Natural killer cell (primary cell): ENCODE results near the gene GJA1. TPM values are rescaled to one million over a fixed set of nuclear protein-coding genes. Genes with fewer than 3 reads are reported as not detected.
A peak's percentile ranks its signal among the peaks of the same experiment; 100 is the strongest.
"Not testable (repeated sequence)": the region's sequence is repeated elsewhere in the genome, so short reads cannot be mapped to it uniquely, and the experiment has no call there.

Source experiments
- ATAC-seq, 3 donors: fragments of 150-1000 bp in 2 of 3; fragments of 200-7000 bp in 1 of 3; cut with Tn5 transposase; 1 replicate in 1 of 3; 2 replicates in 2 of 3; pipeline ENCODE4 v1.10.0; 2021; ENCODE audit warnings: mild to moderate bottlenecking in 2 of 3, moderate library complexity in 2 of 3
- DNase-seq, 2 donors: peaks; one replicate each; pipeline versions ENCODE4 v3.0.0 to v3.0.0-alpha.2; 2013 to 2021; ENCODE audit warnings: mixed read lengths in 1 of 2
- H3K27ac ChIP-seq: one replicate; pipeline ENCODE4 v1.5.1; 2013; ENCODE audit warnings: mild to moderate bottlenecking, low read length
- H3K27me3 ChIP-seq: one replicate; pipeline ENCODE4 v1.6.1; 2013; ENCODE audit warnings: low read length; ENCODE audit not compliant: control insufficient read depth, insufficient read depth
- H3K36me3 ChIP-seq: one replicate; pipeline ENCODE4 v1.6.1; 2013; ENCODE audit warnings: low read length; ENCODE audit not compliant: control insufficient read depth, insufficient read depth
- H3K4me1 ChIP-seq: one replicate; pipeline ENCODE4 v1.6.1; 2013; ENCODE audit warnings: low read length; ENCODE audit not compliant: control insufficient read depth, insufficient read depth
- H3K4me3 ChIP-seq: one replicate; pipeline ENCODE4 v1.5.1; 2013; ENCODE audit warnings: low read length
- H3K9me3 ChIP-seq: one replicate; pipeline ENCODE4 v1.6.1; 2013; ENCODE audit warnings: low read length; ENCODE audit not compliant: control insufficient read depth, insufficient read depth
- H3K27ac Mint-ChIP-seq, 2 donors: one replicate each; pipeline ENCODE4 v1.8.0; 2022; ENCODE audit warnings: mild to moderate bottlenecking in 2 of 2, mixed read lengths in 2 of 2, moderate library complexity in 1 of 2
- H3K27me3 Mint-ChIP-seq, 2 donors: one replicate each; pipeline ENCODE4 v1.8.0; 2022; ENCODE audit warnings: low read depth in 2 of 2, mixed read lengths in 2 of 2
- H3K36me3 Mint-ChIP-seq: one replicate; pipeline ENCODE4 v1.8.0; 2022; ENCODE audit warnings: mixed read lengths
- H3K4me1 Mint-ChIP-seq, 2 donors: one replicate each; pipeline ENCODE4 v1.8.0; 2022; ENCODE audit warnings: mixed read lengths in 2 of 2
- H3K4me3 Mint-ChIP-seq: one replicate; pipeline ENCODE4 v1.8.0; 2022; ENCODE audit warnings: mild to moderate bottlenecking, moderate library complexity, mixed read lengths
- H3K9me3 Mint-ChIP-seq, 2 donors: one replicate each; pipeline ENCODE4 v1.8.0; 2022; ENCODE audit warnings: mixed read lengths in 2 of 2
- WGBS: methylation state at CpG from one replicate; pipeline ENCODE4 v1.1.7; 2013; ENCODE audit warnings: missing lambda C conversion rate; ENCODE audit not compliant: insufficient coverage; 5-methylcytosine and 5-hydroxymethylcytosine counted together
- intact Hi-C: fragments of 100-400 bp; cut with micrococcal nuclease; formaldehyde crosslinking; loops from one replicate; pipeline ENCODE4 v1.14.2; 2022
- total RNA-seq, 4 donors: library from RNA; stranded (reverse); fragments of 120-200 nt in 1 of 4; gene quantifications; one replicate each; pipeline versions ENCODE4 v1.2.3 to v1.2.4, GENCODE V29; 2013 to 2022
- TF ChIP-seq, protein P1 (sequence below): fragments of 200-600 bp; IDR thresholded peaks from one replicate; pipeline ENCODE4 v1.8.0; 2022; ENCODE audit warnings: antibody characterized with exemption

Gene GJA1
- total RNA-seq, 3 donors from 2014 or later (not counting 1 experiment from before 2014, with no cell fraction given) = not detected

DNA sequence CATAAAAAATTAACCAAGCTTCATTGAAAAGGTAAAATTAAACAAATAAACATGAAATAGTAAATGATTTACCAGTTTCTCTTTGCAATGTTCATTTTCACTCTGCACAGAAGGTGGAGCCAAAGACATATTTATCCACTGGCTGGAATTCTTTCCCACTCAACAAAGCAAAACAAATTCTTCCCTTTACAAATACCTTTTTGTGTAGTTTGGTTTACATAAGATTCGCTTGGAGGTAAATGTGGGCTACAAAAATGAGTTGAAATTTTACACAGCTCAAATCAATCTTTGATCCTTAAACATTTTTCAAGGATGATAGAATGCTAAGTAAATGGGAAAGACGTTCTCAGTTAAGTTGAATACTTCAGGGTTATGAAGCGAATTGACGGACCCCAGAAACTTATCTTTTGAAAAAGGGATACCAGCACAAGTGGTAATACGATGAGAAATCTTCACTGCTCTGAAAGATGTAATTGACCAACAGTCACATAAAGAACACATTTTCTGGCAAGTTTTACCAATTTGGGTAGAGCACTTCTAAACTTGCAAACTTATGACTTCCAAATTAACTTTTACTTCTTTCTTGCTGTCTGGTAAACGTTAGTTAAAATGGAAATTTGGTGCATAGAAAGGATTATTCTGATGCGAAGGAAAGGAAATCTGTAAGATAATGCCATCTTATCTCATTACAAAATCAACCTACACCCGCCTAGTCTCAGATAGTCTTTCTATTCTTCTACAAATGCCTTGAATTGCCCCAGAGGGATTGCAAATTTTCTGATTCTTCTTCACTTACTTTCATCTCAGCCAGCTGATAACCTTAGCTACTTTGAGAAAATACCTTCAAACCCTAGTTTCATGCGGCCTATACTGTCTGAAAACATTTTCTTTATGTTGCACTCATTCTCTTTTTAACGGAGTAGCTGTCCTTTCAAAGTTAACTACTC, 4.7 kb upstream of the GJA1 start:
- DNase-seq (peak in 1 of 2 donors; percentile 7), ATAC-seq (no peak)
- Mint-ChIP-seq H3K9me3 (peaks cover 2 to 3% of the 10 kb centered on the region in 2 donors), H3K4me3 (no peak overlapping the region), H3K4me1 (no peaks in the 10 kb centered on the region), H3K27me3 (peaks cover 0 to 14% of the 10 kb centered on the region in 2 donors), H3K36me3 (no peaks in the 10 kb centered on the region), H3K27ac (no peak overlapping the region)
- H3K4me1 ChIP-seq = no peaks in the 10 kb centered on the region
- intact Hi-C loops = no loop called here
- no peak overlapping the region for H3K27ac ChIP-seq
- TF ChIP-seq, protein P1, sequence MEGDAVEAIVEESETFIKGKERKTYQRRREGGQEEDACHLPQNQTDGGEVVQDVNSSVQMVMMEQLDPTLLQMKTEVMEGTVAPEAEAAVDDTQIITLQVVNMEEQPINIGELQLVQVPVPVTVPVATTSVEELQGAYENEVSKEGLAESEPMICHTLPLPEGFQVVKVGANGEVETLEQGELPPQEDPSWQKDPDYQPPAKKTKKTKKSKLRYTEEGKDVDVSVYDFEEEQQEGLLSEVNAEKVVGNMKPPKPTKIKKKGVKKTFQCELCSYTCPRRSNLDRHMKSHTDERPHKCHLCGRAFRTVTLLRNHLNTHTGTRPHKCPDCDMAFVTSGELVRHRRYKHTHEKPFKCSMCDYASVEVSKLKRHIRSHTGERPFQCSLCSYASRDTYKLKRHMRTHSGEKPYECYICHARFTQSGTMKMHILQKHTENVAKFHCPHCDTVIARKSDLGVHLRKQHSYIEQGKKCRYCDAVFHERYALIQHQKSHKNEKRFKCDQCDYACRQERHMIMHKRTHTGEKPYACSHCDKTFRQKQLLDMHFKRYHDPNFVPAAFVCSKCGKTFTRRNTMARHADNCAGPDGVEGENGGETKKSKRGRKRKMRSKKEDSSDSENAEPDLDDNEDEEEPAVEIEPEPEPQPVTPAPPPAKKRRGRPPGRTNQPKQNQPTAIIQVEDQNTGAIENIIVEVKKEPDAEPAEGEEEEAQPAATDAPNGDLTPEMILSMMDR = no peak
- H3K27me3 ChIP-seq = no peaks in the 10 kb centered on the region
- 85% methylated on average over 7 of the region's 10 CpGs for WGBS
- no peaks in the 10 kb centered on the region for H3K36me3 ChIP-seq
- H3K9me3 ChIP-seq = no peaks in the 10 kb centered on the region
- no peak overlapping the region for H3K4me3 ChIP-seq

DNA sequence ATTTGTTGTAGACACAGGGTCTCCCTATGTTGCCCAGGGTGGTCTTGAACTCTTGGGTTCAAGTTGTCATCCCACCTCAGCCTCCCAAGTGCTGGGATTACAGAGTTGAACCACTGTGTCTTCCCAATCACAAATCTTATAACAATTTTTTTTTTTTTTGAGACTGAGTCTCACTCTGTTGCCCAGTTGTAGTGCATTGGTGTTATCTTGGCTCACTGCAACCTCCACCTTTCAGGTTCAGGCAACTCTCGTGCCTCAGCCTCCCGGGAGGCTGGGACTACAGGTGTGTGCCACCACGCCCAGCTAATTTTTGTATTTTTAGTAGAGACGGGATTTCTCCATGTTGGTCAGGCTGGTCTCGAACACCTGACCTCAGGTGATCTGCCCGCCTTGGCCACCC, 3.7 kb upstream of the GJA1 start:
- H3K36me3 ChIP-seq, H3K27ac Mint-ChIP-seq, intact Hi-C loops, H3K9me3 Mint-ChIP-seq, H3K27me3 ChIP-seq, H3K36me3 Mint-ChIP-seq, ATAC-seq, H3K4me1 Mint-ChIP-seq, H3K9me3 ChIP-seq, H3K4me3 ChIP-seq, H3K4me1 ChIP-seq, H3K27ac ChIP-seq, DNase-seq, H3K4me3 Mint-ChIP-seq: not testable (repeated sequence)
- 88% methylated on average over 6 of the region's 6 CpGs for WGBS
- peaks cover 8 to 20% of the 10 kb centered on the region in 2 donors for H3K27me3 Mint-ChIP-seq

DNA sequence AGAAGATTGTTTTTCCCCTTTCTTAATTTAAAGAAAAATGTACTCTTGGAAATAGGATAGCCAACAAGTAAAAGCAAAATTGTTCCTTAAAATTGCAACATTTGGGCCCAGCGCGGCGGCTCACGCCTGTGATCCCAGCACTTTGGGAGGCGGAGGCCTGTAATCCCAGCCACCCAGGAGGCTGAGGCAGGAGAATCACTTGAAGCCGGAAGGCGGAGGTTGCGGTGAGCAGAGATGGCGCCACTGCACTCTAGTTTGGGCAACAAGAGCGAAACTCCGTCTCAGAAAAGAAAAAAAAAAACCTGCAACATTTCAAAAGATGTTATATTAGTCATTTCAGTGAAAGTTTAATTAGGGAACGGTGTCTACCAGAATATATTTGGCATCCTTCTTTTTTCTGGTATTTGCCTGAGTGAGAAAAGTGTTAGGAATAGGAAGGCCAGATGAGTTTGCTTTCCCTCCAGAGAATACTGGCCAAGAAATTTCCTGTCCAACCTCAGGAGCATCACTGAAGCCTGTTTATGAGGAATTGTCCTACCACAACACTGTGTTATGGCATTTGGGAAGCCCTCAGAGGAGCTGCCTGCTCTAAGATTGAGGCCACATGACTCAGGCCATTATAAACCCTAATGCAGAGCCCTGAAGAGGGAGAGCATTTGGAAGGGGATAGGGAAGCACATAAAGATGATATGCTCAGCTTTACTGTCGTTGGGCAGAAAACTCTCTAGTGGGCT, 1.2 kb upstream of the GJA1 start:
- peaks cover 29 to 32% of the 10 kb centered on the region in 2 donors for H3K27me3 Mint-ChIP-seq
- no peak overlapping the region for H3K4me3 Mint-ChIP-seq
- H3K4me1 Mint-ChIP-seq = peaks cover 5 to 6% of the 10 kb centered on the region in 2 donors
- Histone ChIP-seq H3K36me3 (no peaks in the 10 kb centered on the region), H3K27me3 (peaks cover 17% of the 10 kb centered on the region), H3K9me3 (no peaks in the 10 kb centered on the region), H3K4me3 (no peak overlapping the region), H3K27ac (no peak overlapping the region), H3K4me1 (peaks cover 12% of the 10 kb centered on the region)
- H3K27ac Mint-ChIP-seq = no peak overlapping the region
- whole genome bisulfite sequencing = 94% methylated on average over 11 of the region's 13 CpGs
- no peaks in the 10 kb centered on the region for H3K36me3 Mint-ChIP-seq
- DNase-seq (no peak), ATAC-seq (no peak)
- TF ChIP-seq, protein P1 = no peak
- intact Hi-C loops = no loop called here
- H3K9me3 Mint-ChIP-seq = peaks cover 2 to 3% of the 10 kb centered on the region in 2 donors

DNA sequence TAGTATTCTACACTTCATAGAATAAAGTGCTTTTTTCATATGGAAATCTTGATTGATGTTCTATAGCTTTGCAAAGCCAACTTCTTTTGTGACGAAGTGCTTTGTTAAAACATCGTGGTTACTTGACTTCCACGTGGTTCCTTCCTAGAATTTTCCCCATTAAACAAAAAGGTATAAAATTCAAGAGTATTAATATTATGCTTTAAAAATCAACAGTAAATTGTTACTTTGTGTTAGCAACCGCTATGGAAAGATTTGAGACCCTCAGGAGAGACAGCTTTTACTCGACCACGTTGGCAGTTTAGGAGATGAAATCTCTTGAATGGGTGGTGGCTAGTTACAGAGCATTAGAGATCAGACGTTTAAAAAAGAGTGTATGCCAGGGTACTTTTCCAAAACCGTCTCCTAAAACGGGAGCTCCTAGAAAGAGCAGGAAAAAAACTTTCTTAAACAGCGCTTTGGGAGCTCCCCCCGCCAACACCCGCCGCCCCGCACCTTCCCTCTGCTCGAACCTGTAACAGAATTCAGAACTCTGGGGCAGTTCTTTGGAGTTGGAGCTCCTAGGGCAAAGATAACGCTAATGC, 920 bp downstream of the GJA1 start:
- Histone ChIP-seq H3K27me3 (peaks cover 17% of the 10 kb centered on the region), H3K27ac (no peak overlapping the region), H3K36me3 (no peaks in the 10 kb centered on the region), H3K4me3 (no peak overlapping the region), H3K4me1 (peaks cover 12% of the 10 kb centered on the region), H3K9me3 (no peaks in the 10 kb centered on the region)
- TF ChIP-seq, protein P1 = no peak
- Mint-ChIP-seq H3K36me3 (no peaks in the 10 kb centered on the region), H3K9me3 (peaks cover 2 to 3% of the 10 kb centered on the region in 2 donors), H3K27me3 (peaks cover 36 to 40% of the 10 kb centered on the region in 2 donors), H3K4me3 (peak overlapping the region; percentile 63), H3K27ac (no peak overlapping the region), H3K4me1 (peaks cover 5 to 6% of the 10 kb centered on the region in 2 donors)
- ATAC-seq (no peak), DNase-seq (no peak)
- 2% methylated on average over 12 of the region's 16 CpGs for WGBS
- intact Hi-C loops = no loop called here
